HG03196 (cell line): ENCODE measurements around the gene CLDND2.

ENCODE experiments used
- ATAC-seq: cut with Tn5 transposase; IDR thresholded peaks from one replicate; pipeline ENCODE4 v1.9.1; 2021; ENCODE audit not compliant: unreplicated experiment

Gene CLDND2

GRCh38 chr19:51386882-51387520 is 18.2 kb upstream of the CLDND2 start:
- ATAC-seq, result no peak

DNA sequence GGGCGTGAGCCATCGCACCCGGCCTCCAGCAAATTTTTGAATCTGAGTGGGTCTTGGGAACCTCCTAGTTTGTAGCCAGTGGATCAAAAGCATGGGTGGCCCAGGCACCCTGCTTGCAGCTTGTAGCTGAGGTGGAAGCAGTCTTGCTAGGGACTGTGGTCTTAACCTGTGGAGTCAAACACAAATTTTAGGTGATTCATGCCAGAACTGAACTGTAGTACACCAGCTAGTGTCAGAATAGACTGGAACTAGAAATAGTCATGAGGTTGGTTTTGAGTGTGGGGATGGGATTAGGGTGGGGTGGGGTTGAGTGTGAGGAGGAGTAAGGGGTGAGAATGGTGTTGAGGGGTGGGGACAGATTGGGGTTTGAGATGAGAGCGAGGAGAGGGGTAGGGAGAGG is 13.2 kb upstream of the CLDND2 start:
- no peak for ATAC-seq

GRCh38 chr19:51380379-51380778 is 11.6 kb upstream of the CLDND2 start:
- ATAC-seq, result no peak

DNA sequence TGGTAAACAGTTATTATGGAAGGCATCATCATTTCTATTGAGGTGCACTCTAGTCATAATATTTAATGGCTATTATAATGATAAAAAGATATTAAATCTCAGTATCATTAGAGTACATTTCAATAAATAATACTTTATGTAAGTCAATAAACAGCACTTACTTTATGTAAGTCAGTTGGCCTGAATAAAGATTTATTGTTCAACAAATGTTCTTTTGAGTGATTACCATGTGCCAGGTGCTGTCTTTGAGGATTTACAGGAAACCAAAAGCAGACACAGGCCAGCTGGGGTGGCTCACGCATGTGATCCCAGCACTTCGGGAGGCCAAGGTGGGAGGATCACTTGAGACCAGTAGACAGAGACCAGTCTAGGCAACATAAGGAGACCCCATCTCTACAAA is 8.6 kb upstream of the CLDND2 start:
- no peak for ATAC-seq

GRCh38 chr19:51375504-51376221 is 6.9 kb upstream of the CLDND2 start:
- ATAC-seq, result no peak

GRCh38 chr19:51372649-51373504 is 4.1 kb upstream of the CLDND2 start, which contains the start of gene NKG7:
TSS of gene NKG7 (minus strand) at chr19:51372654. CDS start at chr19:51372535, 119 bp downstream.
- ATAC-seq, result no peak

- ATAC-seq, result no peak
These were observed 3.3 kb upstream of the CLDND2 start for GRCh38 chr19:51372021-51372648.

DNA sequence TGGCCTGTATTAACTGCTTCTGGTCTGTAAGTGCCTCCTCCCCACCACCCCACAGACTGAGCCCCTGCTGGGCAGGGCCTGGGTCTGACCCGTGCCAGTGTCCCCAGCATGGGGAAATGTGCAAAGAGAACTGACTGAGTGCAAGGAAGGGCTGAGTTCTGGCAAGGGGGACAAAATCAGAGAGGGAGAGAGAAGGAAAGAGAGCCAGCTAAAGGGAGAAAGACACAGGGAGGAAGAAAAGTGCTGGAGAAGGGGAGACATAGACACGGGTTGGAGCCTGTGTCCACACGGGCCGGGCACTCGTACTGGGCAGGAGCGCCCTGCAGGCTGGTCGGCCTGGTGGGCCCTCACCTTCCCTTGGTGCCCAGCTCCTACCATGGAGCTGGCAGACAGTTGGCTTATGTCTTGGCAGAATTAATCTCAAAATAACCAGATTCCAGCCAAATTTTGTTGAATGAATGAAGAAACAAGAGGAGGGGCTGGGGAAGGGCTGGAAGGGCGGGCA is 2.4 kb upstream of the CLDND2 start:
- ATAC-seq, result no peak

GRCh38 chr19:51370230-51370629 is 1.4 kb upstream of the CLDND2 start:
- ATAC-seq, result no peak

- peak; percentile 68 for ATAC-seq
These were observed 1.0 kb downstream of the CLDND2 start for GRCh38 chr19:51367565-51368365.

GRCh38 chr19:51367255-51367564 is 1.6 kb downstream of the CLDND2 start:
- ATAC-seq, result no peak

GRCh38 chr19:51366389-51367254 is 2.2 kb downstream of the CLDND2 start:
- ATAC-seq, result peak; percentile 51

DNA sequence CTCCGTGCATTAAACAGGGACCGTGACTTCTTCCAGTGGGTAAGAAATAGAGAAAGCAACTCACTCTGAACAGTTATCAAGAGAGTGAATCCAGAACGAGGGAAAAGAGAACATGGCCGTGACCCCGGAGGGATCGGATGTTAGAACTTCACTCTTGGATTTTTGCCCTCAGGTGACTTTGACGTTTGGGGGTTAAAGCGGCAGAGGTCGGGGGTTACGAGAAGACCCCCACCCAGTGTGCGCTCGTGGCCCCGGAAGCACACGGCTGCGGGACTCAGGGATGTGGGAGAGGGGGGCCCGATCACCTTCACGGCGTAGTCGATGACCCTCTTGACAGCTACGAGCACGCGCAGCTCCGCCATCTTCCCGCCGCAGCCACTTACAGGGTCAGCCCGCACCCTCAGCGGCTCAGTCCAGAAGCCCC is 2.8 kb downstream of the CLDND2 start, which contains the start of gene ETFB:
TSS of gene ETFB (minus strand) at position 424 of the 424 bp plus-strand sequence. CDS start at position 362, 62 bp downstream.
- ATAC-seq, result no peak

DNA sequence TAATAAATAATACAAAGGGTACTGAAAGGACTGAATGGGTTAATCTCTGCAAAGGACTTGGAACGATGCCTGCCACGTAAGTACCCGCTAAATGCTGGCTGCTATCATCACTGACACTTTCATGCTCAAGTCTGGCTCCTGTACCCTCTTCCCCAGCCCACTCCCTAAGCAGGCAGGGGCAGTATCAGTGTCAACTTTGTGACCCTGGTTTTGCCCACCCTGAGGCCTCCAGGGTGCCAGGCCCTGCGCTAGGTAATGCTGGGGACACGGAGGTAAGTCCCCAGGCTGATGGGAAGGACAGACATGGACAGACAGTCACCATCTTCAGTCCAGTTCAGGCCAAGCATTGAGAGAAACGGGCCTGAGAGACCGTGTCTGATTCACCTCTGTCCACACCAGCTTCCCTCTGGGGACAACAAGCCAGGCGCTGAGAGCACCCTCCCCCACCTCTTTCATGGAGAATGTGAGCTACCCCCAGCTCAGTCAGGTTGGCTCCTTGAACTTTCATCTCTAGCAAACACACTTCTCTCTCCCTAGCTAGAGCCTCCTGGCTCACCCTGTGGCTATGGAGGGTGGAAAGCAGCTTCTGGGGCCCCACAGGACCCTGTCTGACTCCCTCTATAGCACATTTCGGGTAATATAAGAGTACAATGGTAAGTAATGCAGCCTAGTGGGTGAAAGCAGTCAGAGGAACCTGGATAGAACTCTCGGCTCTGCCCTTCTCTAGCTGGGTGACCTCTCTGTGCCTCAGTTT is 3.4 kb downstream of the CLDND2 start:
- no peak for ATAC-seq

DNA sequence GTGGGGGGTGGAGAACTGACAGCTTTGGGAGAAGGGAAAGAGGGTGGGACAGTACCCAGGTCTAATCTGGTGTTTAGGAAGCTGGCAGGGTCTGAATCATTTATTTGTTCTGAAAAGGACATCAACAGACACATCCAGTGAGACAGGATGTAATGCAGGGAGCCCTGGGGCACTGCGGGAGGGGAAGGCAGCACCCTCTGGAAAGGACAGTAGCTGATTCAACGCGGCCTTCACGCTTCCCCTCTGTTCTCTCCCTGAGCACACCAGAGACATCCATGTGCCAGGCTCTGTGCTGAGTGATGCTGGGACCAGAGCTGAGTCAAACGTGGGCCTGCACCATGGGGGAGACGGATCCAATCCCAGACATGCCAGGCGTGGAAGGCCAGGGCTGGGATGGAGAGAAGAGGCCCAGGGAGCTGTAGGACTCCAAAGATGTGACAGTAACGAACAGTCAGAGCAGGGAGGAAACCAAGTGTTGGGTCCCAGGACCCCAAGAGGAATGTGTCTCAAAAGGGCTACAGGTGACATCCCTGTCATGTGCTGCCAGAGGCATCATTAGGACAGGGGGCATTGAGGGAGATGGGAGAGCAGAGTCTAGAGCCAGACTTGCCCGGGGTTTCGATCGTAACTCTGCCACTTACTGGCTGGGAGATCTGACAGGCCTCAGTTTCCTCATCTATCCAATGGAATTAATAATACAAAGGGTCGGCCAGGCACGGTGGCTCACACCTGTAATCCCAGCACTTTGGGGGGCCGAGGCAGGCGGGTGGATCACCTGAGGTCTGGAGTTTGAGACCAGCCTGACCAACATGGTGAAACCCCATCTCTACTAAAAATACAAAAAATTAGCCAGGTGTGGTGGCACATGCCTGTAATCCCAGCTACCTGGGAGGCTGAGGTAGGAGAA is 4.3 kb downstream of the CLDND2 start:
- no peak for ATAC-seq

DNA sequence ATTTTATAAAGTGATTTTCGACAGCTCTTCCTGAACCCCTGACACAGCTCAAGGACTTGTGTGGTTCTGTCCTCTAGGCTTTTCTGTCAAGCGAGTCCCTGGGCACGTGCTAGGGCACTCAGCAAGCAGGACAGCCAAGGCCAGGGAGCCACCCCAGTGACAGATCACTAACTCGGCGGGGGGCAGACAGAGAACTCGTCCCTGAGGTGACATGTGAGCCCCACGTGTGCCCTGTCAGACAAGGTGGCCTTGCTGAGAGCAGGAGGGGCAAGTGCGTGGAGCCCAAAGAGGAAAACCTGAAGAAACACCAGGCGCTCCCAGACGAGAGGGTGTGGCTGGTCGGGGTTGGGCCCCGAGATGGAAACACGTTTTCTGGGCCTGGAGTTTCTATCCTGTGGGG is 7.6 kb downstream of the CLDND2 start:
- ATAC-seq, result no peak

DNA sequence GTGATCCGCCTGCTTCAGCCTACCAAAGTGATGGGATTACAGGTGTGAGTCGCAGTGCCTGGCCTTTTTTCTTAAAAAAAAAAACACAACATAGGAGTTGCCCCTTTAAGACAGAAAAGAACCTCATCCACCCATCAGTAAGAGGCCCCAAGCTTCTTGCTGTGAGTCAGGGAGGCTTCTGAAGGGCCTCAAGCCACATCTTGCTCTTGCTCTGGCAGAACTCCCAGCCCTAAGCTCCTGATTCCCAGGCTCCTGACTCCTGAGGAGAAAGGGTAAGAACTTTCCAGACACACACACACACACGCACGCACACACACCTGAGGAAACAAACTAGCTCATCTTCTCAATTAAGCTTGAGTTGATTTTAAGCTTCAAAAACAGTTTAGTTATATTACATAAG is 9.5 kb downstream of the CLDND2 start:
- no peak for ATAC-seq

- ATAC-seq, result no peak
These were observed 10.9 kb downstream of the CLDND2 start for GRCh38 chr19:51357952-51358351.
